H1 (cell line): ENCODE measurements around the gene ACE. TPM values are rescaled to one million over a fixed set of nuclear protein-coding genes. Genes with fewer than 3 reads are reported as not detected.

Experiments used
- JUND ChIP-seq: IDR thresholded peaks from 2 replicates; pipeline ENCODE4 v1.6.1; 2011; ENCODE audit warnings: mild to moderate bottlenecking, improper control_type of control experiment, low read length
- NANOG ChIP-seq: IDR thresholded peaks from 2 replicates; pipeline ENCODE4 v1.6.1; 2011; ENCODE audit warnings: low read length, low read depth, mild to moderate bottlenecking, inconsistent platforms; ENCODE audit not compliant: insufficient read depth, poor library complexity, severe bottlenecking
- RAD21 ChIP-seq, 2 experiments: IDR thresholded peaks in 1 of 2; conservative IDR thresholded peaks in 1 of 2; 2 replicates each; pipeline ENCODE4 v1.6.1; 2011; ENCODE audit warnings: low read depth in 2 of 2, low read length in 2 of 2, improper control_type of control experiment in 1 of 2, inconsistent platforms in 1 of 2, mild to moderate bottlenecking in 1 of 2, moderate library complexity in 1 of 2
- SIX5 ChIP-seq: IDR thresholded peaks from 2 replicates; pipeline ENCODE4 v1.6.1; 2011; ENCODE audit warnings: mild to moderate bottlenecking, low read depth, low read length
- polyA plus RNA-seq, 7 experiments: library from polyadenylated mRNA; depleted of rRNA in 3 of 7; stranded (reverse) in 5 of 7; unstranded in 2 of 7; fragments of >200 nt in 5 of 7; fragments of 200-250 nt in 2 of 7; gene quantifications; 1 replicate in 5 of 7; 2 replicates in 1 of 7; 4 replicates in 1 of 7; pipeline versions ENCODE4 v1.2.1 to v1.2.3, GENCODE V29; 2011 to 2013; ENCODE audit warnings: missing spikeins in 2 of 7, mixed read lengths in 2 of 7
- total RNA-seq: library from RNA; stranded (reverse); fragmentation: NEBNext Ultra II Directional; extraction: Animal tissue kit (Norgen Biotek cat#: 25700); gene quantifications from 2 replicates; pipeline ENCODE4 v1.2.1, GENCODE V29; 2021

Gene ACE
- total and polyA plus RNA-seq, 2 of the 8 experiments (the other 6 are each of a cell fraction or from before 2014, with no cell fraction given): 2.5 to 5.5 TPM

DNA sequence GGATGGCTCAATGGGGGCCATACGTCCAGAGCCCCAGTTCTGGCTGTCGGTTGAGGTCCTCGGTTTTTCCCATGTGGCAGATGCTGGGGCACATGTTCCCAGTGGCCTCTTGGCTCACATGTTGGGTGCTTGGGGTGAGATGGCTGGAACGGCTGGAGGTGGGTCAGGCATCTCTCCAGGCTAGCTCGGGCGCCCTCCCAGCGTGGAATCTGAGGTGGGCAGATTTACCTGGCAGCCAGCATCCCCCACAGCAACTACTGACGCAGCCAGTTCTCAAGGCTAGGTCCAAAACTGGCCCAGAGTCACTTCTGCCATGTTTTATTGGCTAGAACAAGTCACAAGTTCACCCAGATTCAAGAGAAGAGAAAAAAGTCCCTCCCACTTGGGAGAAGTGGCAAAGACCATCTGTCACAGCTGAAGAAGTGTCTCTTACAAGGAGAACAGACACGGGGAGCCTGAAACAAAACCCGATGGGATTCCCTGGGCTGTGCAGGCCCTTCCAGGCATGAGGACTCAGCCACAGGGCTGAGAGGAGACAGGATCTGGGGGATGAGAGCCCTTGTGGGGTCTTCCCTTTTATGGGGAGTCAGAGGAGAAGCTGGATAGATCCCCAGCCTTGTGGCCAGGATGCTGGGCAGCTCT is 15.2 kb downstream of the ACE start (continued):
- TF ChIP-seq RAD21 (IDR thresholded peaks at IDR 0.05 in 1 of 2, conservative IDR thresholded peaks at IDR 0.05 in 1 of 2; ENCODE audit: low read depth in 2 of 2, low read length in 2 of 2): no peak
- TF ChIP-seq JUND: no peak
- TF ChIP-seq SIX5: no peak
- no peak for TF ChIP-seq NANOG
